Measurements from ENCODE around the gene ST8SIA5.

Gene ST8SIA5

DNA sequence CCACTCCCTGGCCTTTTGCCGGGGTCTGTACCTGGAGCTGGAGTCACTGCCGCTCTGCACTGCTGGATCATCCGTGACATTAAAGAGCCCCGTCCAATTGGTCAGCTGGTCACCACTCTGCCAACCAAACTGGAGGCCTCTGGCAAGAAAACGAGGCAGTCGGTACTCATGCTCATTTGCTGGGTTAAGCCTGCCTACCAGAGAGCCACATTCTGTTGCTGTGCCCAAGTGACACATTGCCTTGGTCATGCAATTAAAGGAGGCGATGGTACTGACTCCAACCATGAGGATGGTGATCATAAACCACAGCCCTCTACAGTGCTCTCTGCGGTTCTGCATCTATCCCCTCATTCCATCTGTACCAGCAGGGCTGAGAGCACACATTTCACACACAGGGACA lies 35.5 kb downstream of the ST8SIA5 start:
- no peak for ATAC-seq
- TF ChIP-seq TCF4 (CRISPR knock-in tag; IDR thresholded peaks at IDR 0.05; ENCODE audit: borderline replicate concordance): no peak
- TF ChIP-seq SNAI2 (CRISPR knock-in tag; IDR thresholded peaks at IDR 0.05): no peak
- TF ChIP-seq ESRRG (CRISPR knock-in tag; IDR thresholded peaks at IDR 0.05): no peak
- TF ChIP-seq, protein P1, sequence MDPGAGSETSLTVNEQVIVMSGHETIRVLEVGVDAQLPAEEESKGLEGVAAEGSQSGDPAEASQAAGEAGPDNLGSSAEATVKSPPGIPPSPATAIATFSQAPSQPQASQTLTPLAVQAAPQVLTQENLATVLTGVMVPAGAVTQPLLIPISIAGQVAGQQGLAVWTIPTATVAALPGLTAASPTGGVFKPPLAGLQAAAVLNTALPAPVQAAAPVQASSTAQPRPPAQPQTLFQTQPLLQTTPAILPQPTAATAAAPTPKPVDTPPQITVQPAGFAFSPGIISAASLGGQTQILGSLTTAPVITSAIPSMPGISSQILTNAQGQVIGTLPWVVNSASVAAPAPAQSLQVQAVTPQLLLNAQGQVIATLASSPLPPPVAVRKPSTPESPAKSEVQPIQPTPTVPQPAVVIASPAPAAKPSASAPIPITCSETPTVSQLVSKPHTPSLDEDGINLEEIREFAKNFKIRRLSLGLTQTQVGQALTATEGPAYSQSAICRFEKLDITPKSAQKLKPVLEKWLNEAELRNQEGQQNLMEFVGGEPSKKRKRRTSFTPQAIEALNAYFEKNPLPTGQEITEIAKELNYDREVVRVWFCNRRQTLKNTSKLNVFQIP (CRISPR knock-in tag; IDR thresholded peaks at IDR 0.05; ENCODE audit: borderline replicate concordance, low read depth): no peak
- TF ChIP-seq BACH2 (CRISPR knock-in tag; IDR thresholded peaks at IDR 0.05; ENCODE audit: borderline replicate concordance): no peak
- TF ChIP-seq OSR1 (CRISPR knock-in tag; IDR thresholded peaks at IDR 0.05): no peak
- TF ChIP-seq TOX (CRISPR knock-in tag; IDR thresholded peaks at IDR 0.05; ENCODE audit: borderline replicate concordance): no peak
- no peak for TF ChIP-seq ZNF8 (CRISPR knock-in tag; IDR thresholded peaks at IDR 0.05)
- TF ChIP-seq, protein P2, sequence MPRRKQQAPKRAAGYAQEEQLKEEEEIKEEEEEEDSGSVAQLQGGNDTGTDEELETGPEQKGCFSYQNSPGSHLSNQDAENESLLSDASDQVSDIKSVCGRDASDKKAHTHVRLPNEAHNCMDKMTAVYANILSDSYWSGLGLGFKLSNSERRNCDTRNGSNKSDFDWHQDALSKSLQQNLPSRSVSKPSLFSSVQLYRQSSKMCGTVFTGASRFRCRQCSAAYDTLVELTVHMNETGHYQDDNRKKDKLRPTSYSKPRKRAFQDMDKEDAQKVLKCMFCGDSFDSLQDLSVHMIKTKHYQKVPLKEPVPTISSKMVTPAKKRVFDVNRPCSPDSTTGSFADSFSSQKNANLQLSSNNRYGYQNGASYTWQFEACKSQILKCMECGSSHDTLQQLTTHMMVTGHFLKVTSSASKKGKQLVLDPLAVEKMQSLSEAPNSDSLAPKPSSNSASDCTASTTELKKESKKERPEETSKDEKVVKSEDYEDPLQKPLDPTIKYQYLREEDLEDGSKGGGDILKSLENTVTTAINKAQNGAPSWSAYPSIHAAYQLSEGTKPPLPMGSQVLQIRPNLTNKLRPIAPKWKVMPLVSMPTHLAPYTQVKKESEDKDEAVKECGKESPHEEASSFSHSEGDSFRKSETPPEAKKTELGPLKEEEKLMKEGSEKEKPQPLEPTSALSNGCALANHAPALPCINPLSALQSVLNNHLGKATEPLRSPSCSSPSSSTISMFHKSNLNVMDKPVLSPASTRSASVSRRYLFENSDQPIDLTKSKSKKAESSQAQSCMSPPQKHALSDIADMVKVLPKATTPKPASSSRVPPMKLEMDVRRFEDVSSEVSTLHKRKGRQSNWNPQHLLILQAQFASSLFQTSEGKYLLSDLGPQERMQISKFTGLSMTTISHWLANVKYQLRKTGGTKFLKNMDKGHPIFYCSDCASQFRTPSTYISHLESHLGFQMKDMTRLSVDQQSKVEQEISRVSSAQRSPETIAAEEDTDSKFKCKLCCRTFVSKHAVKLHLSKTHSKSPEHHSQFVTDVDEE (CRISPR knock-in tag; IDR thresholded peaks at IDR 0.05): no peak

DNA sequence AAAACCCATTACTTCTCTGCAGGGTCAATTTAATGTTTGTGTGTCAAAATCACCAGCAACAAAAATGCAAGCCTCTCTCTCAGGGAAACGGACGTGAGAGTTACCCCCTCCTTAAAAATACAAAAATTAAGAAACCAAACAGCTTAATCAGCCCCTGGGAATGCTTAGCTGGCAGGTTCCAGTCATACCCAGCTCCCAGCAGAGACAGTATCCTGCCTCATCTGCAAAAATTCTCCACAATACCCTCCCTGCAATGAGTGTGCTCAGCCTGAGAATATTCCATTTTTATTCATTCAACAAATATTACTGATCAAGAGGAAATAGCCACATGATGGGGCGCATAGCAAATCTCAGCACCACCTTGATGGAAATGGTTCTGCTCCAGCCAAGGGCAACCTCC lies 36.3 kb downstream of the ST8SIA5 start:
- no peak for ATAC-seq
- TF ChIP-seq BACH2 (CRISPR knock-in tag; IDR thresholded peaks at IDR 0.05; ENCODE audit: borderline replicate concordance) (no peak), TCF4 (CRISPR knock-in tag; IDR thresholded peaks at IDR 0.05; ENCODE audit: borderline replicate concordance) (no peak), SNAI2 (CRISPR knock-in tag; IDR thresholded peaks at IDR 0.05) (no peak)
- TF ChIP-seq, protein P2 (CRISPR knock-in tag; IDR thresholded peaks at IDR 0.05): no peak

DNA sequence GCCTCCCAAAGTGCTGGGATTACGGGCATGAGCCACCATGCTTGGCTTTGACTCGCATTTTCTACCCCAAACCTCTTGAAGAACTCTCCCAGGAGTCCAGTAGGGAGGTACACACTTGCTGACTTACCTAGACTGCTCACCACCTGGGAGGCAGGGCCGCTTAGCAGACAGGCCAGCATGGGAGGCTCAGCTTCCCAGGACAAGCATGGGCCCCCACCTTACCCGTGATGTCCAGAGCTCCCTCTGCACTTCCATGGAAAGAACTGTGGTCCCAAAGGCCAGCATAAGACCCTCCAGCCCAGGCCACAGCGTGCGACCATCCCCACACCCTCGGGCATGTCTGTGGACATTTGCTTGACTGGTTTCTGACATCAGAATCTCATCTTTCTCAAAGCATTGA lies 36.8 kb downstream of the ST8SIA5 start:
- no peak for ATAC-seq
- TF ChIP-seq SNAI2 (CRISPR knock-in tag; IDR thresholded peaks at IDR 0.05) (no peak), ZC3H10 (CRISPR knock-in tag; IDR thresholded peaks at IDR 0.05) (no peak), ZFP3 (CRISPR knock-in tag; IDR thresholded peaks at IDR 0.05) (no peak), ESRRG (CRISPR knock-in tag; IDR thresholded peaks at IDR 0.05) (no peak), RARB (CRISPR knock-in tag; IDR thresholded peaks at IDR 0.05) (no peak)
- TF ChIP-seq, protein P3, sequence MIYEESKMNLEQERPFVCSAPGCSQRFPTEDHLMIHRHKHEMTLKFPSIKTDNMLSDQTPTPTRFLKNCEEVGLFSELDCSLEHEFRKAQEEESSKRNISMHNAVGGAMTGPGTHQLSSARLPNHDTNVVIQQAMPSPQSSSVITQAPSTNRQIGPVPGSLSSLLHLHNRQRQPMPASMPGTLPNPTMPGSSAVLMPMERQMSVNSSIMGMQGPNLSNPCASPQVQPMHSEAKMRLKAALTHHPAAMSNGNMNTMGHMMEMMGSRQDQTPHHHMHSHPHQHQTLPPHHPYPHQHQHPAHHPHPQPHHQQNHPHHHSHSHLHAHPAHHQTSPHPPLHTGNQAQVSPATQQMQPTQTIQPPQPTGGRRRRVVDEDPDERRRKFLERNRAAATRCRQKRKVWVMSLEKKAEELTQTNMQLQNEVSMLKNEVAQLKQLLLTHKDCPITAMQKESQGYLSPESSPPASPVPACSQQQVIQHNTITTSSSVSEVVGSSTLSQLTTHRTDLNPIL (CRISPR knock-in tag; IDR thresholded peaks at IDR 0.05; ENCODE audit: low read depth): no peak

DNA sequence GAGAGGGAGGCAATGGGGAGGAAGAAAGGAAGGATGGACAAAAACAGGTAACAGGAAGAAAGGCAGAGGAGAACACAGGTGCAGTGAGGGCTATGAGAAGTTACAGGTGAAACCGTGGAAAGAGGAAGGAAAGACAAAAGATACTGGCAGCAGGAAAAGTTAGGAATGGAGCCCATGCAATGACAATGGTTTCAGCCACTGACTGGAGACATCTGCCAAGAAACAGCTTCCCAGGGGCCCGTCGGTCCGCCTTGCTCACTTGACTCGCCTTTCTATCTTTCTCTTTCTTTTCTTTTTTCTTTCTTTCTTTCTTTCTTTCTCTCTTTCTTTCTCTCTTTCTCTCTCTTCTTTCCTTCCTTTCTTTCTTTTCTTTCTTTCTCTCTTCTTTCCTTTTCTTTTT lies 37.5 kb downstream of the ST8SIA5 start:
- ATAC-seq: no peak
- TF ChIP-seq ARNTL (CRISPR knock-in tag; IDR thresholded peaks at IDR 0.05; ENCODE audit: borderline replicate concordance, low read depth) (no peak), GLIS3 (CRISPR knock-in tag; IDR thresholded peaks at IDR 0.05) (no peak), ZNF70 (CRISPR knock-in tag; IDR thresholded peaks at IDR 0.05) (no peak), ISL1 (CRISPR knock-in tag; IDR thresholded peaks at IDR 0.05) (no peak), ZNF565 (CRISPR knock-in tag; conservative IDR thresholded peaks at IDR 0.05; ENCODE audit: low read depth) (no peak), ZNF8 (CRISPR knock-in tag; IDR thresholded peaks at IDR 0.05) (no peak), ESRRG (CRISPR knock-in tag; IDR thresholded peaks at IDR 0.05) (no peak), ZC3H10 (CRISPR knock-in tag; IDR thresholded peaks at IDR 0.05) (no peak), TOX (CRISPR knock-in tag; IDR thresholded peaks at IDR 0.05; ENCODE audit: borderline replicate concordance) (no peak)
- TF ChIP-seq, protein P2 (CRISPR knock-in tag; IDR thresholded peaks at IDR 0.05): no peak

Measured in SK-N-SH treated with all-trans-retinoic acid at 6 μM for 48 hours (cell line).